ENCODE measurements around the gene IFT88.

Gene IFT88, protein sequence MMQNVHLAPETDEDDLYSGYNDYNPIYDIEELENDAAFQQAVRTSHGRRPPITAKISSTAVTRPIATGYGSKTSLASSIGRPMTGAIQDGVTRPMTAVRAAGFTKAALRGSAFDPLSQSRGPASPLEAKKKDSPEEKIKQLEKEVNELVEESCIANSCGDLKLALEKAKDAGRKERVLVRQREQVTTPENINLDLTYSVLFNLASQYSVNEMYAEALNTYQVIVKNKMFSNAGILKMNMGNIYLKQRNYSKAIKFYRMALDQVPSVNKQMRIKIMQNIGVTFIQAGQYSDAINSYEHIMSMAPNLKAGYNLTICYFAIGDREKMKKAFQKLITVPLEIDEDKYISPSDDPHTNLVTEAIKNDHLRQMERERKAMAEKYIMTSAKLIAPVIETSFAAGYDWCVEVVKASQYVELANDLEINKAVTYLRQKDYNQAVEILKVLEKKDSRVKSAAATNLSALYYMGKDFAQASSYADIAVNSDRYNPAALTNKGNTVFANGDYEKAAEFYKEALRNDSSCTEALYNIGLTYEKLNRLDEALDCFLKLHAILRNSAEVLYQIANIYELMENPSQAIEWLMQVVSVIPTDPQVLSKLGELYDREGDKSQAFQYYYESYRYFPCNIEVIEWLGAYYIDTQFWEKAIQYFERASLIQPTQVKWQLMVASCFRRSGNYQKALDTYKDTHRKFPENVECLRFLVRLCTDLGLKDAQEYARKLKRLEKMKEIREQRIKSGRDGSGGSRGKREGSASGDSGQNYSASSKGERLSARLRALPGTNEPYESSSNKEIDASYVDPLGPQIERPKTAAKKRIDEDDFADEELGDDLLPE

DNA sequence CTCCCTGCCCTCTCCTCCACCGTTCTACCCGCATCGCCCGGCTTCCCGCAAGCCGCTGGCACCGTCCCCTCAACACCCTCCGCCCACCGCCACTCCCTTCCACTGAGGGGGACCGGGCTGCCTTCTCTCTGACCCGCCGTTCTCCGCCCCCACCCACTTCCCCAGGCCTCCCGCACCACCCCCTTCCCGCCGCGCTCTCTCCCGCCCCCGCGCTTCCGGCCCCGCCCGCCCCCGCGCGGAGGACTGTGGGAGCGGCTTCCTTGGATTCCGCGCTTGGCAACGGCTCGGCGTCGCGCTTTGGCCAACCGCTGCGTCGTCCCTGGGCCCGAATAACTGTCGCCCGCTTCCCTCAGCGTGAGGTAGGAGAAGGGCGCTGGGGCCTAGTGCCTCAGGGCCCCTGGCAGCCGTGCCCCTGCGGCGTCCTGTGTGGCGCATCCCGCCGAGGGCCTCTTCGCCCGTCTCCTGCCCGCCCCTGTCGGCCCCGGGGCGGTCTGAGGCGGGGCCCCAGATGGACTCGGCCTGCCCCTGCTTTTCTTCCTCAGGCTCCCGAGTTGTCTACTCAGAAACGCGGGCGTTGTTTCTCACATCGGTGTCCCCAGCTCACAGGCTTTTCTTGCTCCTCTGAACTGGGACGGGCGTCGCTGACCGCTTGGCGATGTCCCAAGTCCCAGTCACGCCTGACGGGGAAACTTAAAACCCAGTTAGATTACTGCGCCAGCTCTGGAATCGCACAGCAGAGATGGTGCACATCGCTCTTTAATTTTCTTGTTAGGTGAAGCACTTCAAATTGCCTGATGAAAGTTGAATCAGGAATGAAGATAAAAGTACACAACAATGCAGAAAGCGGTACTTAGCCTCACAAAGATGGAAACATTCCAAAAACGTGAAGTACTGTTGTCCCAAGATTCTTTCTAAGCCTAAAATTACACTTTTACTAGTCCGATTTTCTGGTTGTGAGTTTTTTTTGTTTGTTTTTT is at the start of gene IFT88:
Gene IFT88, plus strand, starts transcription at position 260 of the 977 bp plus-strand sequence. CDS start 7,229 bp downstream, outside the sequence.
- DNase-seq: peak; percentile 83 to 89

DNA sequence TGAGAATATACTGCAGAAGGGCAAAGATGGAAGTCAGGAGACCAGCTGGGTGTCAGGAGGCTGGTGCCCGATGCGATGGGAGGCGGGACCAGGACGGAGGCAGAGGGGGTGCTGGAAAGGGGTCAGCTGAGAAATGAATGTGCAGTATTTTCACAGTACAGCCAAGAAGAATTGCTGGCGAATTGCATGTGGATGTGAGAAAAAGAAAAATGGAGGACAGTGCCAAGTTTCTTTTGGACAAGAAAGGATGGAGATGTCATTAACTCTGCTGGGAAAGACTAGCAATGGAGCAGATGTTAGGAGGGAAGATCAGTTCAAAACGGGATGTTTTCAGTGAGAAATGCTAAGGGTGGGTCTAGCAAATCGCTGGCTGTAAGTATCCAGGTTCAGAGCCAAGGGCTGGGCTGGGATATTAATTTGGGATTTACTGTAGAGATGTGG is 48.3 kb upstream of the IFT88 start:
- no peak for DNase-seq

DNA sequence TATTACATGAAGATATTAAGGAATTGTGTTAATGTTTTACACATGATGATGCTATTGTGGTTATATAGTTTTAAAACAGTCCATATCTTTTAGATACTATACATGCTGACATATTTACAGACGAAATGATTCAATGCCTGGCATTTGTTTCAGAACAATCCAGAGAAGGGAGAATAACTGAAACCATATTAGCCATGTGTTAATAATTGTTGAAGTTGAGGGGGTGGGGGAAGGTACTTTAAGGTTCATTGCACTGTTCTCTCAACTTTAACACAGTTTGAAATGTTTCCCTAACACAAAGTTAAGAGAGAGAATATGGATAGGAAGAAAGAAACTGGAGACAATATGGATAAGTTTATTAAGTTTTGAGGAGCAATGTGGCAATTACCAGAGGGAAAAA is 47.1 kb upstream of the IFT88 start:
- no peak for DNase-seq

DNA sequence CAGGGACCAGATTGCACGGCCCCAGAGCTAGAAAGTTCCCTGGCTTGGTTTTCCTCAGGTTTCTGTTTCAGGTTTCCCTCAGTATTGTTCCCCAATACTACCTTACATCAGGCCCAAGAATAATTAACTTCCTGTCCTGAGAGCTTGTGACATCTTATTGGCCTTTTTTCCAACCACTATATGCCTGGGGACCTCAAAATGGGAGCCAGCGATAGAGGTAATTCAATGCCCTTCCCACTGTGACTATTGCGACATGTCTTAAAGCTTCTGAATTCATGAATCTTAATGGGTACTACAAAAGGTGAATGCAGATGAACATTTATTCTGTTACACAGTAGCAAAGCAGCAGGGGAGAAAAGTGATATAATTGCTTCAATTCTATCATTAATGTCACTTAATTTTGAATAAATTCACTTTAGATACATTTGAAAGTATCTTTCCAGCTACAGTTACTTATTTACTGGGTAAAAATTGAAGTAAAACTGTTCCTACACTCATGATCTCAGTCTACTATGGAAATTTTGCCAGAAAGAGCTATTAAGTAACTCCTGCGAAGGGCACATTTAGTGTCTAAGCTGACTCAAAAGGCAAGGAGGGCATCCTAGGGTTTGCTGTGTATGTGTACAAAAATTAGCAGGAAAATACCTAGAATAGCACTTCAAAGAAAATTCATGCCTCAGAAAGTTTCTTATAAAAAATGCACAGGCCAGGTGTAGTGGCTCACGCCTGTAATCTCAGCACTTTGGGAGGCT is 45.4 kb upstream of the IFT88 start:
- DNase-seq: no peak

DNA sequence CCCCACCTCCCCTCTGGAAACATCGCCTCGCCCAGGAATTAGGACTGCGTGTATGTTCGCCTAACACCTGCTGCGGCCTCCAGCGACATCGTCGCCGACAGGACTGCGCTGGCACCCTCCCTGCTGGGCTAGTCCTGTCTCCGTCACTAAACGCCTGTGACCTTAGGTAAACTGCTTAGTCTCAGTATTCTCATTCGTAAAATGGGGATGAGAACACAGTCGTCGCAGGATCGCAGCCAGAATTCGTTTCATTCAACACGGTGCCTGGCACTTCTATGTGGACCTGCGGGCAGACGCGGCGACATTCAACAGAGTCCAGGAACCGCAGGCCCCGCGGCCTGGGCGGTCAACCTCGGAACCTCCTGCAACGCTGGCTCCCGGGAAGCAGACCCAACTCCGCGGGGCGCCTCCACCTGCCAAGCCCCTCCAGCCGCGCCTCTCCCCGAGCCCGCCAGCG is 41.8 kb upstream of the IFT88 start:
- DNase-seq: peak in 1 of 2 donors; percentile 55

DNA sequence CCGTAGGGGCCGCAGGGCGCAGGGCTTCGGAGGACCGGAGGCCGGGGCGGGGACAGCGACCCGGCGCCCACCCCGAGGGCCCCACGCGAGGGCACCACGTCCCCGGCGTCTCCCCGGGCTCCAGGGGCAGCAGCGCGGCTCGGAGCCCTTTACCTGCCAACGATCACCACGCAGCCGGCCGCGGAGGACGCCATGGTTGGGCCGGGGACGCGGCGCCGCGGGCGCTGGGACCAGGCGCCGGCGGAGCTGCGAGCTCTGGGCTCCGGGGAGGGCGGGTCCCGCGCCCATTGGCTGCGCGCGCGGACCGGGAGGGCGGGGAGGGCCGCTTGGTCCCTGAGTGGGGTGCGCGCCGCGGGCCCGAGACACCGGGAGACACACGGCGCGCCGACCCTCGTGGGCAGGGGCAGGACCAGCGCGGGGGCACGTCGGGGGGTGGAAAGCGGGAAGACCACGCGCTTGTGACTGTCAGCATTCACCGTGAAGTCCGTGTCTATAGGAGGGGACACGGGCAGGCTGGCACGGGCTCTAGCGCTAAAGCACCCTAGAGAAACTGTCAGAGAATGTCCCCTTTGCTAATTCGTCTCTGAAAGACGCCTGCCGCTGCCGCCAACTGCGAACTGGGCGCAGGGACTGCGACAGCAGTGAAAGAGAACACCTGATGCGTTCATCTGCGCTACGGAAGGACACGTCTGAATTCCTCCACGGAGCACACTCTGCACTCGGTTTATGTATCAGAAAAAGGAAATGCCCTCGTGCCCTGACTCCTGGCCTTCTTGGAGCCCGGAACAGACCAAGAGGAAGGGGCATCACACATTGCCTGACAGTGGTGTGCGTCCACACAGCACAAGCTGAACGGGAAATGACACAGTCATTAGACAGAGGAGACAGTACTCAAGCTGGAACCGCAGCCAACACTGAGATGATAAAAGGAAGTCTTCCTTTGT is 41.1 kb upstream of the IFT88 start, which contains the start of gene CRYL1:
Gene CRYL1, minus strand, starts transcription at position 257 of the 944 bp plus-strand sequence. Its CDS starts 63 bp downstream, at position 194.
- peak; percentile 72 to 78 for DNase-seq

DNA sequence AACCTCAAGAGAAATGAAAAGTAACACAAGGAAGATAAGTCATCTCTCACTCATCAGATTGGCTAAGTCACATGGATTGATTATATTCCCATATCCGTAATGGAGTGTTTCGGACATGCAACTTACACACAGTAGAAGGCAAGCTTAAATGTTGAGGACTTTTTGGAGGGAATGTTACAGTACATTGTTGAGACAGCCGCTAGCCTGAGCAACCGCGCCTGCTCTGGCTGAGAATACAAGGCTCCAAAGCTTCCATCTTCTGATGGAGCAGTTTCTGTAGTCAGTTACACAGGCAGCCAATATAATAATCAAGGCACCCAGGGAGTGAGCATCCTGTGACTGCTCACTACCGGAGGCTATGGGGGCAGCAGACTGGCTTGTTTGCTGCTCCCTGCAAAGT is 40.3 kb upstream of the IFT88 start:
- DNase-seq: no peak

DNA sequence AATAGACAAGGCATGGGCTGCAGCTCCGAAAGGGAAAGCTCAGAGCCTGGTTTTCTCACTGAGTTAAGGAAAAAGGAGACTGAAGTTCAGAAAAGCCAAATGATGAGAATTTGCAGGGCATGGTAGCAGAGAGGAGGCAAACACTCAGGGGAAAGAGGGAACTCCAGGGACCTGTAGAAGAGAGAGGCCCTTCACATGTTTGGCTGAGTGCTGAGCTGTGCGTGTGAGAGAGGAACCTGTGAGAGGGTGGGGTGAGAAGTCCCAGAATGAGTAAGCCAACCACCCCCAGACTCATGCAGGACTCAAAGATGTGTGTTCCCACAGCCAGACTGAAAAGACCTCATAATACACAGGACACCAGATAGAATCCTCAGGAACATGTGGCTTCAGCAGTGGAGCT is 38.5 kb upstream of the IFT88 start:
- DNase-seq: no peak

DNA sequence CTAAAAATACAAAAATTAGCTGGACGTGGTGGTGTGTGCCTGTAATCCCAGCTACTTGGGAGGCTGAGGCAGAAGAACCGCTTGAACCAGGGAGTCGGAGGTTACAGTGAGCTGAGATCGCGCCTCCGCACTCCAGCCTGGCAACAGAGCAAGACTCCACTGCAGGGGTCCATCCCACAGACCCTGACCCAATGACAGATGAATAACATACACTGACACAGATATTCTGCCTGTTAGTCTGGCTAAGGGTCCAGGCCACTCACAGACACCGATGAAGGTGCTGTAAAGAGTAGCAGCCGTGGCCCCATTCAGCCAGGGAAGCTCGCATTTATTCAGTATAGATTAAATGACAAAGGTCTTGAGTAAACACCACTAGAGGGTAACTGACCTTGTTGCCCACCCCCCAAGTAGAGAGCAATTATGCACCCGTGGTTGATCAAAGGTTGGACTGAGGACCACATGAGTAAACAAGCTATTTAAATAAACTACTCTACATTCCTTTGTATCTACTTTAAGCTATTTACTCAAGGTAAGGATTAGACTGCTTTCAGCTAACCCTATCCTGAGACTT is 32.8 kb upstream of the IFT88 start:
- DNase-seq: no peak

DNA sequence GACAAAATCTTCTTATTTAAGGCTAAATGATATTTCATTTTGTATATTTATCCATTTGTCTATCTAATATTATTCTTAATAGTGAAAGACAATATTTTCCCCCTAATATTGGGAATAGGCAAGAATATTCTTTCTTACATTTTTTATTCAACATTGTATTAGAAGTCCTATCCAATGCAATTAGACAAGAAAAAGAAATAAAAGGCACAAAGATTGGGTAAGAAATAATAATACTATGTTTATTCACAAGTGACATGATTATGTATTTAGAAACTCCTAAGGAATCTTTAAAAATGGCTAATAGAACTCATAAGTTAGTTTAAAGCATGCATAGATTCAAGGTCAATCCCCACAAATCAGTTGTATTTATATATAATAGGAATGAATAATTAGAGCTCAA is 30.0 kb upstream of the IFT88 start:
- no peak for DNase-seq

DNA sequence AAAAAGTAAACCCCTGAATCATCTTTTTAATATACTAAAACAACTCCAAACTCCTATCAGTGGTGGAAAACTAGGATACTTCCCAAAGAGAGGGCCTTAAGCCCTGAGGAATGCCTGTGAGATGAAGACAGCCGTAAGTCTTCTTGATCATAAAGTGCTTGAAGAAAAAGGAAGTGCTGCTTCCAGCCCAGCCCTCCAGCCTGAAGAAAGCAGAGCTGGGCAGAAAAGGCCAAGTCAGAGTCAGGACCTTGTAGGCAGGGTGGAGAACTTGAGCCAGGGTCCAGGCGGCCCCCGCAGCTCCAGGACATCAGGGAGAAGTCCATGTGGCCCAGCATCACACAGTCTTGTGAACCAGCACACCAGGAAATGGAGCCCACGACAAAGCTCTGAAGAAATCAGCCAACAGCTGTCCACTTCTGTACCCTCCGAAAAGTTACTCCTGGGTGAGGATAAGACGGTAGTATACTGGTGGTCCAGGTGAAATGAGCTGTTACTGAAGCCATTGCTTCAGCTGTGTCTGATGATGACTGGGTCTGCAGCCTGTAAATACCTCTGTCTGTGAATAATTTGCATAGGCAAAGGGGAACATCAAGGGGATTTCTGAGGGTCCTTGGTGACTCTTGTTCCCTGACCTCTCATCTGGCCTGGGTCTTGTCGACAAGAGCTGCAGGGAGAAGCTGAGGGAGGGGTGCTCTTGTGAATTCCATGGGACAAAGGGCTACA is 22.6 kb upstream of the IFT88 start:
- no peak for DNase-seq

DNA sequence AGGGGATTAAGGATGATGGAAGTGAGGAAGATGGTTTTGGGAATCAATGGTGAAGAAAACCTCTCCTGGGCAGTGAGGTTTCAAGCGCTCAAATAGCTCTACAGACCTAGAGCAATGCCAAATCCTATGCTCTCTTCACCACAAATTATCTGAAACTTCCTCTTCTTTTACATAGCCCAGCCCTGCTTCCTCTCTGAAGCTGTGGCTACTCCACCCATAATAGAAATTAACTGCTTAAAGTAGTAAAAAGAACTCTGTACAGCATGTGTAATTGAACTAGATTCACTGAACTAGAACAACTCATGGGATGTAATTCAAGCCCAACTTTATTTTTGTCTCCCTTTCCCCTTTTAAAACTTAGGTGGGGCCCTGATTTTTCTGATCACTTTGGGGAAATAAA is 20.4 kb upstream of the IFT88 start:
- DNase-seq: peak in 1 of 2 donors; percentile 63

DNA sequence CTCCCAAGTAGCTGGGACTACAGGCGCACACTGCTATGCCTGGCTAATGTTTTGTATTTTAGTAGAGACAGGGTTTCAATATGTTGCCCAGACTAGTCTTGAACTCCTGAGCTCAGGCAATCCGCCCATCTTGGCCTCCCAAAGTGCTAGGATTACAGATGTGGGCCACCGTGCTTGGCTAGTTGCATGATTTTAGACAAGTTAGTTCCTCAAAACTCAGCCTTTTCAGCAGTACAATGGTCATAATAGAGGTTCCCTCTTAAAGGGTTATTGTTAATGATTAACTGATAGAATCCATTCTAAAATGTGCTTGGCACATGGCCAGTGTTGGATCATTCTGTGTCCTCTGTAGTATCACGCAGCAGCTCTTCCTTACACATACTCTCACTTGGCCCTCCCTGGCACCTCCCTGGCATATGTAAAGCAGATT is 19.5 kb upstream of the IFT88 start:
- DNase-seq: no peak

DNA sequence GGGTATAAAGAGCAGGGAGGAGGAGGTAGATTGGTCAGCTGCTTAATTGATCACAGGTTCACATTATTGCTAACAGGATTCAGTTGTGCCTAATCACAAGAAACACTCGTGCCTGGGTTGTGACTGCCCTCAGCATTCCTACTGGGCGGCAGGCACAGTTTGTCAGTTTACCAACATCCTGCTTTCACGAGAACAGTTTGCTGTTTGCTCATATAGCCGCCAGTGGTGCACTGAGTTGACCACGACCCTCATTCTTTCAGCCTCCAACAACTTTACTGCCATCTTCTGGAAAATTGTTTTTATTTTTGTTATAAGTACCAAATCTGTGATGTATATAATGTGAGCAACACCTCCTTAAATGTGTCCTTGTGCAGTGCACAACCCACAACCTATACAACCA is 16.2 kb upstream of the IFT88 start:
- peak in 1 of 2 donors; percentile 27 for DNase-seq

DNA sequence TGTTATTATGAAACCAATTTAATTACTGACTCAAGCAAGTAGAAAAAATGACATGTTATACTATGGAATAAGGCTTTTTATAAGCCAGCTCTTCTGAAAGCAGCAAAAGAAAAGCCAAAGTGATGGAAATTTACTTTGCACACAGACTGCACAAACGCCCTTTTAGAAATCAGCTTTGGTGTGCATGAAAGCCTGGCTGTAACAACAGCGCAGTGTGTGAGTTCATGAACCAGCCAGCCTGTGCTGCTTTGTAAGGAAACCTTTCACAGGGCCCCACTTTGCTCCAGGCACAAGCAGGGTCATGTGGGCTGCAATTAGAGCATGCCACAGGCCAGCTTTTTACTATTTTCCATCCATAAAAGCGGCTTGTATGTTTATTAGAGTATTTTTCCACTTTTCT is 13.6 kb upstream of the IFT88 start:
- no peak for DNase-seq

DNA sequence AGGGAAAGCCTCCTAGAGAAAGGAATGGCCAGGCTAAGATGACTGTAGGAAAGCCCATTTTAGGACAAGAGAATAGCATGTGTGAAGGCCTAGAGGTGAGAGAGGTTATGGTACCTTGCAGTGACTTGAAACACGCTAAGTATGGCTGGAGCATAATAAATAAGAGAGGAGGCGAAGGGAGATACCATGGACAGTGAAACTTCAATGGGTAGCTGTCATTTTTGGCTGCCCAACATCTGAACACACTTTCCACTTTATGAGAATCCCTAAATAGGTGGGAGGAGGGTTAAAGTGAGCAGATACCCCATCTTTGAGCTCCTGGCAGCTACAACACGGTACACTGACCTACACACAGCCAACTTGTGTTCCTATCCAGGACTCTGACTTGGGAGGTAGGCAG is 8.0 kb upstream of the IFT88 start:
- DNase-seq: no peak

DNA sequence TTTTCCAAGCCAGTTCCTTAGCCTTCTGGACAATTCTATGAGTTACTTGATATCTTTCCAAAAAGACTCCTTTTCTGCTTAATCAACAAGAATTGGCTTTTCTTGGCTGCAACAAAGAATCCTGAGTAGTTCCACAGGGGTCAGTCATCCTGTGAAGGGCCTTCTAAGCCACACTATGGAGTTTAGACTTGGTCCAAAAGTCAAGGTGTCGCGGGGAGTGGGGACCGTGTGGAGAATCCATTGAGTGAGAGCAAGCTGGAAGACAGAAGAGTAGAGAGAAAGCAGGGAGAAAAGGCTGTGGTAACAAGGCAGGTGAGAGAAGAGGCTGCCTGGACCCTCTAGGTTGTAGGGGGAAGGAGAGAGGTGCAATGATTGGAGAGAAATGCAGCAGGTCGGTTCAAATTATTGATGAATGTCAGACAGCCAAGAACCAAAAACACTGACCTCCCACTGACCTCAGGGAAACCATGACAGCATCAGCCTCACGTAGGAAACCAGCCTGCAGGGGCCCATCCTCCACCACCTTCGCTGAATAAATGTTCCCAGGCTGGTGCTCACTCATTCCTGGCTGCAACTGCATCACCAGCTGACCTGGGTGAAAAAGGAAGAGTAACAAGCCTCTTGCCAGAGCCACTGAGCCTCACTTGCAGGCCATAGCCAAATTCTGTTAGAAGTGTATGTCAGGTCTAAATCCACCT is 7.1 kb upstream of the IFT88 start:
- no peak for DNase-seq

DNA sequence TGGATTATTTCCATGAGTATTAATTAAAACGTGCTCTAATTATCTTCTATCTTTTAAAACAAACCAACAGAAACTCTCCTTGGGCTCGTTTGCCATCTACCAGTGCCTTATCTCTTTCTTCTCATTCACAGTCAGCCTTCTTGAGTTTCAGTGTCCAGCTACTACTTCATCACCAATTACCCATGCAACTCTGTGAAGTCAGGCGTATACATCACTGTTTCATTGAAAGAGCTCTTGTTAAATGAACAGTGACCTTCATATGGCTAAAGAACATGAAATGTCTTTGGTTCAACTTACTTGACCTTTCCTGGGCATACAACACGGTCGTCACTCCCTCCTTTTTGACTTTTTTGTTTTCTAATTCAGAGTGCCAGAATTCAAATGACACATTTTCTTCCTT is 5.2 kb upstream of the IFT88 start:
- no peak for DNase-seq

Measured in bone marrow (tissue), 2 donors.